B cell (primary cell): Measurements from ENCODE around the gene CCDC92B.

Experiments
- EZH2 ChIP-seq: IDR thresholded peaks from 2 replicates; pipeline ENCODE4 v1.6.1; 2012; ENCODE audit warnings: borderline replicate concordance, low read depth, mild to moderate bottlenecking, moderate library complexity, low read length; ENCODE audit not compliant: insufficient read depth, poor library complexity, severe bottlenecking
- TF ChIP-seq, protein P1 (sequence below): fragments of 200-600 bp; IDR thresholded peaks from one replicate; pipeline ENCODE4 v1.8.0; 2022; ENCODE audit warnings: antibody characterized with exemption, mild to moderate bottlenecking

DNA sequence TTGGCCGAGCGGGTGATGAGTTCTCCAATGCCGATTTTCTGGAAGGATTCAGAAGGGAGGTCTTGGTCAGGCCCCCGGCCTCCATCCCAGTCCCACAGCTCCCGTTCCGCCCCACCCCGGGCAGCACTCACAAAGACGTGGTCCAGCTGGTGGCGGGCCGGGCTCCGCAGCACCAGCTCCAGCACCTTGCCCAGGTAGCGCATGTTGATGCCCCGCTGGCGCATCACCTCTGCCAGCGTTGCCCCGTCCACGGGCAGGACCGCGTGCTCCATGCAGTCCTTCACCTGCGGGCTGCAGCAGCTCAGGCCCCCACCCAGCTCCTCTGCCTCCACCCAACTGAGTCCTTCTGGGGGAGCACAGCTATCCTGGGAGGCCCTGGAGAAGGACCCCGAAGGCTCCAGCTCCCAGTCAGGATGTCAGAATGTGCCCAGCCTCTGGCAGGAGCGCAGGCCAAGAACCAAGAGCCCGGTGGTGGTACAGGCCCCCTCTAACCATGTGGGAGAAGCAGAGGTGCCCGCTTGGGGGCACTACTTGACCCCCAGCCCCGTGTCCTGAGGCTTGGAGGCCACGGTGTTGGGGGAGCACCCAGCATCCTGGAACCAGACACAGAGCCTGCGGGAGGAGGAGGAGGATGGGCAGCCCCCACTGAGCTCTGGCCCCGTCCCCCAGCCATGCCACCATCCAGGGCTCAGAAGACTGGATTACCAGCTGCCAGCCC, 54.0 kb downstream of the CCDC92B start:
- TF ChIP-seq, protein P1, sequence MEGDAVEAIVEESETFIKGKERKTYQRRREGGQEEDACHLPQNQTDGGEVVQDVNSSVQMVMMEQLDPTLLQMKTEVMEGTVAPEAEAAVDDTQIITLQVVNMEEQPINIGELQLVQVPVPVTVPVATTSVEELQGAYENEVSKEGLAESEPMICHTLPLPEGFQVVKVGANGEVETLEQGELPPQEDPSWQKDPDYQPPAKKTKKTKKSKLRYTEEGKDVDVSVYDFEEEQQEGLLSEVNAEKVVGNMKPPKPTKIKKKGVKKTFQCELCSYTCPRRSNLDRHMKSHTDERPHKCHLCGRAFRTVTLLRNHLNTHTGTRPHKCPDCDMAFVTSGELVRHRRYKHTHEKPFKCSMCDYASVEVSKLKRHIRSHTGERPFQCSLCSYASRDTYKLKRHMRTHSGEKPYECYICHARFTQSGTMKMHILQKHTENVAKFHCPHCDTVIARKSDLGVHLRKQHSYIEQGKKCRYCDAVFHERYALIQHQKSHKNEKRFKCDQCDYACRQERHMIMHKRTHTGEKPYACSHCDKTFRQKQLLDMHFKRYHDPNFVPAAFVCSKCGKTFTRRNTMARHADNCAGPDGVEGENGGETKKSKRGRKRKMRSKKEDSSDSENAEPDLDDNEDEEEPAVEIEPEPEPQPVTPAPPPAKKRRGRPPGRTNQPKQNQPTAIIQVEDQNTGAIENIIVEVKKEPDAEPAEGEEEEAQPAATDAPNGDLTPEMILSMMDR = no peak
- no peak for TF ChIP-seq EZH2
